K562 (cell line): ENCODE measurements around the gene ARSD.

Source experiments
- EP400 ChIP-seq: fragments of 450-650 bp; IDR thresholded peaks from 2 replicates; pipeline ENCODE4 v1.6.1; 2017; ENCODE audit warnings: antibody characterized with exemption, mild to moderate bottlenecking, moderate library complexity
- KAT7 ChIP-seq: sonication (generic); formaldehyde crosslinking; IDR thresholded peaks from 2 replicates; pipeline ENCODE4 v1.8.0; 2022; ENCODE audit warnings: missing genetic modification reagents, mild to moderate bottlenecking, borderline replicate concordance
- TOE1 ChIP-seq, 2 experiments: fragments of 450-650 bp in 1 of 2; sonication (generic) in 1 of 2; formaldehyde crosslinking in 1 of 2; IDR thresholded peaks; 2 replicates each; pipeline versions ENCODE4 v1.7.1 to v1.8.0; 2016 to 2022; ENCODE audit warnings: borderline replicate concordance in 2 of 2, mild to moderate bottlenecking in 2 of 2, antibody characterized with exemption in 1 of 2, inconsistent platforms in 1 of 2, low read depth in 1 of 2, missing genetic modification reagents in 1 of 2, moderate library complexity in 1 of 2
- TRIM28 ChIP-seq: fragments of 450-650 bp; IDR thresholded peaks from 2 replicates; pipeline ENCODE4 v1.6.1; 2017
- ZBTB2 ChIP-seq: fragments of 450-650 bp; IDR thresholded peaks from 2 replicates; pipeline ENCODE4 v1.6.1; 2016; ENCODE audit warnings: antibody characterized with exemption
- TF ChIP-seq, protein P1 (sequence below): sonication (generic); formaldehyde crosslinking; IDR thresholded peaks from 2 replicates; pipeline ENCODE4 v1.8.1; 2023; ENCODE audit warnings: mild to moderate bottlenecking, missing genetic modification reagents, moderate library complexity

- TF ChIP-seq KAT7 (CRISPR knock-in tag) (no peak), TOE1 (IDR thresholded peaks at IDR 0.05; ENCODE audit: borderline replicate concordance) (no peak), TOE1 (CRISPR knock-in tag; IDR thresholded peaks at IDR 0.05; ENCODE audit: borderline replicate concordance, low read depth) (no peak), ZBTB2 (no peak), TRIM28 (no peak), EP400 (no peak)
- TF ChIP-seq, protein P1, sequence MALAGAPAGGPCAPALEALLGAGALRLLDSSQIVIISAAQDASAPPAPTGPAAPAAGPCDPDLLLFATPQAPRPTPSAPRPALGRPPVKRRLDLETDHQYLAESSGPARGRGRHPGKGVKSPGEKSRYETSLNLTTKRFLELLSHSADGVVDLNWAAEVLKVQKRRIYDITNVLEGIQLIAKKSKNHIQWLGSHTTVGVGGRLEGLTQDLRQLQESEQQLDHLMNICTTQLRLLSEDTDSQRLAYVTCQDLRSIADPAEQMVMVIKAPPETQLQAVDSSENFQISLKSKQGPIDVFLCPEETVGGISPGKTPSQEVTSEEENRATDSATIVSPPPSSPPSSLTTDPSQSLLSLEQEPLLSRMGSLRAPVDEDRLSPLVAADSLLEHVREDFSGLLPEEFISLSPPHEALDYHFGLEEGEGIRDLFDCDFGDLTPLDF (CRISPR knock-in tag): no peak
Observed at GRCh38 chrX:2926664-2927275, 2.4 kb downstream of the ARSD start.
